ENCODE measurements around the gene CYB5A. TPM values are rescaled to one million over a fixed set of nuclear protein-coding genes. Genes with fewer than 3 reads are reported as not detected.
"Not testable (repeated sequence)": the region's sequence is repeated elsewhere in the genome, so short reads cannot be mapped to it uniquely, and the experiment has no call there.

Gene CYB5A
- polyA plus RNA-seq, 1 of the 3 experiments (the other 2 are of a cell fraction), result 42.1 TPM

- no peaks in the 10 kb centered on the region for H4K20me1 ChIP-seq (ENCODE audit: insufficient read depth)
- H3K4me2 ChIP-seq, result no peak overlapping the region
- H3K27ac ChIP-seq (ENCODE audit: low read depth in 2 of 2, low read length in 1 of 2), result no peak overlapping the region
- H3K4me1 ChIP-seq (ENCODE audit: control insufficient read depth in 1 of 2, insufficient read depth in 2 of 2, low read depth in 1 of 2, low read length in 1 of 2), result no peaks in the 10 kb centered on the region
- WGBS (ENCODE audit: low lambda C conversion rate), result 53% methylated on average over 1 of the region's 1 CpG
- no peak overlapping the region for H3K4me3 ChIP-seq (ENCODE audit: low read depth in 2 of 2, low read length in 1 of 2)
- no peaks in the 10 kb centered on the region for H3K9me2 ChIP-seq
- no peak overlapping the region for H3K9ac ChIP-seq
- no peak for DNase-seq
- H3K27me3 ChIP-seq (ENCODE audit: insufficient read depth), result no peaks in the 10 kb centered on the region
- ChIA-PET POLR2A (no interaction called here), CTCF (interaction anchor here (0.8 to 2.8 kb wide), 3 partner anchors 13 to 135 kb away, joined by 3 to 12 read pairs (median 3); no protein-coding TSS in a partner anchor)
- H2AFZ ChIP-seq (ENCODE audit: low read depth), result no peak overlapping the region
- H3K79me2 ChIP-seq (ENCODE audit: insufficient read depth), result no peaks in the 10 kb centered on the region
- H3F3A ChIP-seq (replicated peaks; ENCODE audit: insufficient read depth), result no peaks in the 10 kb centered on the region
- no peaks in the 10 kb centered on the region for H3K36me3 ChIP-seq (replicated peaks in 1 of 2; ENCODE audit: control insufficient read depth in 1 of 2, insufficient read depth in 2 of 2, low read length in 1 of 2)
- TF ChIP-seq USF2 (IDR thresholded peaks at IDR 0.05; ENCODE audit: borderline replicate concordance, low read depth, low read length) (no peak), ZBTB33 (IDR thresholded peaks at IDR 0.05; ENCODE audit: borderline replicate concordance, low read depth) (no peak), RXRA (IDR thresholded peaks at IDR 0.05; ENCODE audit: borderline replicate concordance, low read depth) (no peak), RAD21 (IDR thresholded peaks at IDR 0.05; ENCODE audit: low read length) (no peak), YY1 (IDR thresholded peaks at IDR 0.05; ENCODE audit: low read depth) (no peak), MAX (IDR thresholded peaks at IDR 0.05; ENCODE audit: low read depth) (no peak), TEAD4 (IDR thresholded peaks at IDR 0.05; ENCODE audit: borderline replicate concordance, insufficient read depth) (no peak), EP300 (IDR thresholded peaks at IDR 0.05; ENCODE audit: borderline replicate concordance in 1 of 2, low read depth in 1 of 2, low read length in 1 of 2) (no peak), SMC3 (IDR thresholded peaks at IDR 0.05; ENCODE audit: low read depth, low read length) (no peak), RFX5 (IDR thresholded peaks at IDR 0.05; ENCODE audit: low read length) (no peak), NFIC (IDR thresholded peaks at IDR 0.05; ENCODE audit: borderline replicate concordance) (no peak), GABPA (IDR thresholded peaks at IDR 0.05; ENCODE audit: low read depth) (no peak), GATA2 (CRISPR knock-in tag; IDR thresholded peaks at IDR 0.05) (no peak)
- H3K9me3 ChIP-seq, result no peaks in the 10 kb centered on the region
Observed at GRCh38 chr18:74329688-74330205, 38.0 kb upstream of the CYB5A start.

- Histone ChIP-seq H3F3A (replicated peaks; ENCODE audit: insufficient read depth) (no peaks in the 10 kb centered on the region), H3K9me3 (no peaks in the 10 kb centered on the region), H3K4me1 (ENCODE audit: control insufficient read depth in 1 of 2, insufficient read depth in 2 of 2, low read depth in 1 of 2, low read length in 1 of 2) (no peaks in the 10 kb centered on the region), H3K27ac (ENCODE audit: low read depth in 2 of 2, low read length in 1 of 2) (no peak overlapping the region), H3K4me2 (no peak overlapping the region), H3K4me3 (ENCODE audit: low read depth in 2 of 2, low read length in 1 of 2) (no peak overlapping the region), H3K9me2 (no peaks in the 10 kb centered on the region), H2AFZ (ENCODE audit: low read depth) (no peak overlapping the region), H3K9ac (no peak overlapping the region), H3K36me3 (replicated peaks in 1 of 2; ENCODE audit: control insufficient read depth in 1 of 2, insufficient read depth in 2 of 2, low read length in 1 of 2) (no peaks in the 10 kb centered on the region), H4K20me1 (ENCODE audit: insufficient read depth) (no peaks in the 10 kb centered on the region), H3K79me2 (ENCODE audit: insufficient read depth) (no peaks in the 10 kb centered on the region), H3K27me3 (ENCODE audit: insufficient read depth) (no peaks in the 10 kb centered on the region)
- no peak for TF ChIP-seq IRF3 (IDR thresholded peaks at IDR 0.05; ENCODE audit: low read depth, low read length)
- TF ChIP-seq CTCF (IDR thresholded peaks at IDR 0.05), result no peak
- no peak for TF ChIP-seq RAD21 (IDR thresholded peaks at IDR 0.05; ENCODE audit: low read length)
- POLR2A ChIA-PET, result no interaction called here
- CTCF ChIA-PET, result interaction anchor here (0.9 to 1.0 kb wide), 2 partner anchors 14 kb away, joined by 3 read pairs; no protein-coding TSS in a partner anchor
- no peak for DNase-seq
- WGBS (ENCODE audit: low lambda C conversion rate), result 40% methylated on average over 2 of the region's 2 CpGs
Observed at GRCh38 chr18:74328206-74328605, 36.4 kb upstream of the CYB5A start.

- POLR2A ChIA-PET; H3K79me2 ChIP-seq (ENCODE audit: insufficient read depth); DNase-seq; H3K9ac ChIP-seq; CTCF ChIA-PET; H3K9me2 ChIP-seq; H4K20me1 ChIP-seq (ENCODE audit: insufficient read depth); H3K4me1 ChIP-seq (ENCODE audit: control insufficient read depth in 1 of 2, insufficient read depth in 2 of 2, low read depth in 1 of 2, low read length in 1 of 2); H3K9me3 ChIP-seq; H3K36me3 ChIP-seq (replicated peaks in 1 of 2; ENCODE audit: control insufficient read depth in 1 of 2, insufficient read depth in 2 of 2, low read length in 1 of 2); H3K4me2 ChIP-seq; H3K27ac ChIP-seq (ENCODE audit: low read depth in 2 of 2, low read length in 1 of 2); H3K27me3 ChIP-seq (ENCODE audit: insufficient read depth); H3K4me3 ChIP-seq (ENCODE audit: low read depth in 2 of 2, low read length in 1 of 2); H2AFZ ChIP-seq (ENCODE audit: low read depth); H3F3A ChIP-seq (replicated peaks; ENCODE audit: insufficient read depth): not testable (repeated sequence)
- 53% methylated on average over 3 of the region's 3 CpGs for WGBS (ENCODE audit: low lambda C conversion rate)
Observed at GRCh38 chr18:74326791-74327190, 35.0 kb upstream of the CYB5A start.
